Stimulated activated naive CD4-positive, alpha-beta T cell treated with Interleukin-2 at 50 U/mL for 16 hours (primary cell): Measurements from ENCODE around the gene MLYCD.
A peak's percentile ranks its signal among the peaks of the same experiment; 100 is the strongest.

Source experiments
- DNase-seq: peaks from one replicate; lab custom pipeline; 2025; lab: John Stamatoyannopoulos, UW

MLYCD gene

GRCh38 chr16:83899272-83899897, 470 bp downstream of the MLYCD start:
- peak; percentile 51 for DNase-seq

GRCh38 chr16:83899978-83900377, 1.1 kb downstream of the MLYCD start:
- no peak for DNase-seq

- DNase-seq: no peak
These were observed 1.7 kb downstream of the MLYCD start for GRCh38 chr16:83900571-83900970.

GRCh38 chr16:83901101-83901500, 2.2 kb downstream of the MLYCD start:
- no peak for DNase-seq

- DNase-seq: no peak
These were observed 4.8 kb downstream of the MLYCD start for GRCh38 chr16:83903751-83904150.

- DNase-seq: no peak
These were observed 7.8 kb downstream of the MLYCD start for GRCh38 chr16:83906683-83907082.

- no peak for DNase-seq
These were observed 8.2 kb downstream of the MLYCD start for GRCh38 chr16:83907111-83907510.

GRCh38 chr16:83907631-83908250, 8.8 kb downstream of the MLYCD start:
- no peak for DNase-seq

- no peak for DNase-seq
These were observed 9.9 kb downstream of the MLYCD start for GRCh38 chr16:83908798-83909197.

GRCh38 chr16:83911290-83911689, 12.4 kb downstream of the MLYCD start:
- DNase-seq: no peak

- DNase-seq: no peak
These were observed 13.8 kb downstream of the MLYCD start for GRCh38 chr16:83912519-83913244.

- DNase-seq: no peak
These were observed 14.3 kb downstream of the MLYCD start for GRCh38 chr16:83913245-83913633.

- DNase-seq: no peak
These were observed 15.3 kb downstream of the MLYCD start for GRCh38 chr16:83914091-83914710.

- no peak for DNase-seq
These were observed 16.2 kb downstream of the MLYCD start for GRCh38 chr16:83915081-83915480.

GRCh38 chr16:83915491-83915890, 16.6 kb downstream of the MLYCD start:
- DNase-seq: no peak

- no peak for DNase-seq
These were observed 18.5 kb downstream of the MLYCD start for GRCh38 chr16:83917152-83918120.

GRCh38 chr16:83920894-83921491, 22.1 kb downstream of the MLYCD start:
- DNase-seq: no peak

GRCh38 chr16:83923581-83924365, 24.9 kb downstream of the MLYCD start:
- no peak for DNase-seq

- no peak for DNase-seq
These were observed 25.8 kb downstream of the MLYCD start for GRCh38 chr16:83924686-83925085.

GRCh38 chr16:83925095-83925905, 26.4 kb downstream of the MLYCD start:
- DNase-seq: no peak
